ENCODE measurements around the gene C6orf62.
"Not testable (repeated sequence)": the region's sequence is repeated elsewhere in the genome, so short reads cannot be mapped to it uniquely, and the experiment has no call there.

The C6orf62 gene

DNA sequence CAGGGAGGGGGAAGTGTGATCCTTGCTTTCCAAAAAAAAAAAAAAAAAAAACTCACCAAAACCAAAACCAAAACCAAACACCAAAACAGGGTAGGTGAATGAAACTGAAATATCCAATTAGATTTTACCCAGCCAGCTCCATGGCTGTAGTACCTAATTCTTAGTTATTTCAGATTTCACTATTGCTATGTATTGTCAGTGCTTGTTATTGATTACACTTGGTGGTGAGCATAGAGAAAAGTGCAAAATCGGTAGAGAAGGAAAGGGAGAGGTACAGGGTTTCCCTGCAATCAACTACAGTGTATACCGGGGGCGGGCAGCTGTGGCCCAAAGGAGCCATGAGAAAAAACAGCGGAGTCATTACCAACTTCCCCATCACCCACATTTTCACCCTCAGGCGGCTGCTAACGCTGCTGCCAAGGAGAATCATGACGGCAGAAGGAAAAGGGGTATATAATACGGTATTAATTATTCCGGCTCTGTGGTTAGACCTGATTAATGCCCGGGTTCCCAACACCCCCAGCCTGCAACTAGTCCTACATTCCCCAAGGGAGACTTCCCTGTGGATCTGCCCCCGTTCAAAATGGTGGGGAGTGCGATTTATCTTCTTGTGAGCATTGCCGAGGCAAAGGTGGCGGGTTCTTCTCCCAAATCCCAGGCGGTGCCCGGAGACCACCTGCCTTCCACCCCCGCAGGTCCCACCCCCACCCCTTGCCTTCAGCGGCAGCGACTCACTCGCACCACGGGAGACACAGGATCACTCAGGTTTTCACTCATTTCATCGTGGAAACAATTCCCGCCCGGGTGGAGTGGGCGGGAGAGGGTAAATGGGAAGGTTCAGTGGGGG is at the start of gene C6orf62:
Gene C6orf62, minus strand, starts transcription at position 30 of the 847 bp plus-strand sequence. CDS start 486 bp downstream, outside the sequence.
- DNase-seq: peak in 14 of 56 donors; percentile 5 to 55 (median 18)

DNA sequence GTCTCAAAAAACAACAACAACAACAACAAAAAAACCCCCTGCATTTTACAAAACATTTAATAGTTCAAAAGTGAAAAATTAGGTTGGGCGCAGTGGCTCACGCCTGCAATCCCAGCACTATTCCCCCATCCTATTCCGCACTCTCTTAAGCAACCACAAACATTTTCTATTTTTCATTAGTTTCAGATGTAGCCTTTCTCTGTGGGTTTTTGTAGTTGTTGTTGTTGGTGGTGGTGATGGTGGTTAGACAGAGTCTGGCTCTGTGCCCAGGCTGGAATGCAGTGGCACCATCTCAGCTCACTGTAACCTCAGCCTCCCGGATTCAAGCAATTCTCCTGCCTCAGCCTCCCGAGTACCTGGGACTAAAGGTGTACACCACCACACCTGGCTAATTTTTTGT is 49.4 kb upstream of the C6orf62 start:
- no peak for DNase-seq

DNA sequence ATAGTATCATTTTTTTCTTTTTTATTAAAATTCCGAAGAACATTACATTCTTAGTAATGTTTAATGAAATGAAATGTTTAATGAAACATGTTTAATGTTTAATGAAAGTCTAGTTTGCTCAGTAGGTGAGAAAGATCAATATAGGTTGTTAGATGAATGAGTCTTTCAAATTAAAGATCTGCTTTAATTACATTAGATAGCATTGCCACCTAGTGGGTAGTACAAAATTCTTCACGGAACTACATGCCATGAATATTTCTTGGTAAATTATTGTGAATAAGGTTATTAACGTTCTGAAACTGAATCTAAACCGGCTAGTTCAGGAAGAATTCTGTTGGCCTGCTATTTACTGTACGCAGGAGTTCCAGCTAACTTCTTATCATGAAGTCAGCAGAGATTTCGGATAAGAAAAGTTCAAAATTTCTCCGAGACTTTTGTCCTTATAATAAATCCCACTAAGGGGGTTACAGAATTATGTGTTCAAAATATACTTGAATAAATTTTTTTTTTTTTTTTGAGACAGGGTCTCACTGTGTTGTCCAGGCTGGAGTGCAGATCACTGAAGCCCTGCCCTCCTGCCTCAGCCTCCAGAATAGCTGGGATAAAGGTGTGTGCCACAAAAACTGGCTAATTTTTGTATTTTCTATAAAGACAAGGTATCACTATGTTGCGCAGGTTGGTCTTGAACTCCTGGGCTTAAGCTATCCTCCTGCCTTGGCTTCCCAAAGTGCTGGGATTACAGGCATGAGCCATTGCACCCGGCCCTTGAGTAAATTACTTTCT is 47.9 kb upstream of the C6orf62 start:
- DNase-seq: no peak

GRCh38 chr6:24765968-24766367 is 47.0 kb upstream of the C6orf62 start:
- not testable (repeated sequence) for DNase-seq

- not testable (repeated sequence) for DNase-seq
Measured at GRCh38 chr6:24764833-24765828, 46.2 kb upstream of the C6orf62 start.

- DNase-seq: no peak
Measured at GRCh38 chr6:24763578-24763977, 44.6 kb upstream of the C6orf62 start.

DNA sequence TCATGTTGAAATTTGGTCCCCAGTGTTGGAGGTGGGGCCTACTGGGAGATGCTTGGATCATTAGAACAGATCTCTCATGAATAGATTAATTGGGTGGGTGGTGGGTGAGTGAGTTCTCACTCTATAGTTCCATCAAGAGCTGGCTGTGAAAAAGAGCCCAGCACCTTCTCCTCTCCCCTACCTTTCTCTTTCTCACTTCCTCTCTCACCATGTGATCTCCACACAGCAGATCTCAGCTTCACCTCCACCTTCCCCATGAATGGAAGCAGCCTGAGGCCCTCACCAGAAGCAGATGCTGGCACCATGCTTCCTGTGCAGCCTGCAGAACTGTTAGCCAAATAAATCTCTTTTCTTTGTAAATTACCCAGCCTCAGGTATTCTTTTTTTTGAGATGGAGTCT is 42.9 kb upstream of the C6orf62 start:
- no peak for DNase-seq

DNA sequence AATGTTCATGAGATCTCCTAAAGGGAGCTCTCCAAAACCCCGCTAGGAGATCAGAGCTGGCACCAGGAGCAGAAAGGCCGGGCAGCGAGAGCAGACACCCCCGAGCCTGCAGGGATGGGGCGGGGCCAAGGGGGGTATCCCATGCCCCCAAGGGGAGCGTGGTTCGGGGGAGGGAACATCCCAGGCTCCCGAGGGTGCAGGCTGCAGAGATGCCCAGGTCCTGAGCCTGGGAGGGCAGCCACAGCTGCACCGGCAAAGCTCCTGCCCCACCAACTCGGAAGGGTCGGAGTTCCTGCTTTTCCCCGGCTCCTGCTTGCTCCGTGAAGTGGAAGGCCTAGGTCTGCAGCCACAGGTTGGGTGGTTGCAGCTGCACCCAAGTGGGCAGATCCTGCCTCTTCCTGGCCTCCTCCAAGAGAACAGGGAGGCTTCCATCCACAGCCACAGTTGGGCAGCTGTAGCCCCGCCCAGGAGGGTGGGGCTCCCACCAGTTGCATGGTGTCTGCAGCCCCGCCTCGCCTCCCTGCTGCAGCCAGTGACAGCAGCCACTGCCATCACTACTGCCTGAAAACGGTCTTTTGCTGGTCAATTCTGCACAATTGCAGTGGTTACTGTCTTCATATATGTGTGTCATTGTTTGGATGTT is 42.4 kb upstream of the C6orf62 start:
- DNase-seq: no peak

DNA sequence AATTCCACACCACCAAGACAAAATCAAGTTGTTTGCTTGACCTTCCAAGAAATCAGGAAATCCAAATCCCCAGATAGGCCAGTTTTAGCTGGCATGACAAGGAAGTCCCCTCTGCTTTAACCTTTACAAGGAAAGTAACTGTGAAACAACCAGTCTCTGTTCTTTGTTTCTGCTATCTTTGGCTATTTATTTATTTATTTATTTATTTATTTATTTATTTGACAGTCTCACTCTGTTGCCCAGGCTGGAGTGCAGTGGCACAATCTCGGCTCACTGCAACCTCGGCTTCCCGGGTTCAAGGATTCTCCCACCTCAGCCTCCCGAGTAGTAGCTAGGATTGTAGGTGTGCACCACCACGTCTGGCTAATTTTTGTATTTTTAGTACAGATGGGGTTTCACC is 41.3 kb upstream of the C6orf62 start:
- no peak for DNase-seq

DNA sequence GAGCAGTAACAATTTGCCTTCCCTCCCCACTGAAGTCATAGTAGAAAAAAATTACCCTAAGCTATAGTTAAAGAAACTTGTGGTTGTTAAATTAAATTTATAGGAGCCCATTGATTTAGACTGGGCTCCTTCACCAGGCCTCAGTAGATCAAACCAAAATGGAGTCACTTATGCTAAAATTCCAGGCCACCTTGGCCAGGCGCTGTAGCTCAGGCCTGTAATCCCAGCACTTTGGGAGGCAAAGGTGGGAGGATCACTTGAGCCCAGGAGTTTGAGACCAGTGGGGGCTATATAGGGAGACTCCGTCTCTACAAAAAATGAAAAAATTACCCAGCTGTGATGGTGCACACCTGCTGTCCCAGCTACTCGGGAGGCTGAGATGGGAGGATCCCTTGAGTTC is 40.8 kb upstream of the C6orf62 start:
- DNase-seq: no peak

GRCh38 chr6:24757611-24758010 is 38.7 kb upstream of the C6orf62 start:
- no peak for DNase-seq

DNA sequence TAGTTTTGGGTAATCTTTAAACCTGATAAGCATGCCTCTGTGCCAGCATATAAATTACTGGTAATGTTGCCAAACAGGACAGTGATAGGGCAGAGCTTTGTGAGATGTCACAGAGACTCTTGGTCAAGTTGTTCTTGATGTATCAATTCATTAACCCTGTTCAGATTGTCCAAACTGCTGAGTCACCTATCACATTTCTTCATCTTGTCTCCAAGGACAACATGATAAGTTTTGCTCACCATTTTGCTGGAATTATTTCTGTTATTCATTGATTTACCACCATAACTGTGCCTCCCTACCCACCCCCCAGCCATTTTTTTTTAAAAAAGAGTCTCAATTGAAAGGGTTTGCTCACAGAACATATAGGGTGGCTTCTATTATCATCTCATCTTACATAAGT is 36.3 kb upstream of the C6orf62 start:
- DNase-seq: no peak

DNA sequence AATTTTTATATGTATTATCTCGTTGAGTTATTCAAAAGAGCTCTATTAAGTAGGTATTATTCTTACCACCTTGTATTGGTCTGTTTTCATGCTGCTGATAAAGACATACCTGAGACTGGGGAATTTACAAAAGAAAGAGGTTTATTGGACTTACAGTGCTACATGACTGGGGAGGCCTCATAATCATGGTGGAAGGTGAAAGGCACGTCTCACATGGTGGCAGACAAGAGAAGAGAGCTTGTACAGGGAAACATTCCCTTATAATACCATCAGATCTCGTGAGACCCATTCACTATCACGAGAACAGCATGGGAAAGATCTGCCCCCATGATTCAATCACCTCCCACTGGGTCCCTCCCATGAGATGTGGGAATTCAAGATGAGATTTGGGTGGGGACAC is 35.4 kb upstream of the C6orf62 start:
- not testable (repeated sequence) for DNase-seq

DNA sequence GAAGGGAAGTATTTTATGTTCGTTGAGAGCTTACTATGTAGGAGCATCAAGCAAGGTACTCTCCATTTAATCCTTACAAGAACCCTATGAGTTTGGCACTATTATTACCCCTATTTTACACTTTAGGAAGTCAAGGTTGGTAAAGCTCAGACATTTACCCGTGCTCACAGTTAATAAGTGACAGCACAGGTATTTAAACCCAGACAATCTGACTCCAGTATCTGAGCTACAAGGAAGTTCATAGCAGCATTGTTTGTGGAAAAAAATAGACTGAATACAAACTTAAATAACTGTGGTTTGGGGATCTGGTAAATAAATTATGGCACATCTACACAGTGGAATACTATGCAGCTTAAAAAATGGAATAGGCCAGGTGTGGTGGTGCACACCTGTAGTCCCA is 34.6 kb upstream of the C6orf62 start:
- no peak for DNase-seq

DNA sequence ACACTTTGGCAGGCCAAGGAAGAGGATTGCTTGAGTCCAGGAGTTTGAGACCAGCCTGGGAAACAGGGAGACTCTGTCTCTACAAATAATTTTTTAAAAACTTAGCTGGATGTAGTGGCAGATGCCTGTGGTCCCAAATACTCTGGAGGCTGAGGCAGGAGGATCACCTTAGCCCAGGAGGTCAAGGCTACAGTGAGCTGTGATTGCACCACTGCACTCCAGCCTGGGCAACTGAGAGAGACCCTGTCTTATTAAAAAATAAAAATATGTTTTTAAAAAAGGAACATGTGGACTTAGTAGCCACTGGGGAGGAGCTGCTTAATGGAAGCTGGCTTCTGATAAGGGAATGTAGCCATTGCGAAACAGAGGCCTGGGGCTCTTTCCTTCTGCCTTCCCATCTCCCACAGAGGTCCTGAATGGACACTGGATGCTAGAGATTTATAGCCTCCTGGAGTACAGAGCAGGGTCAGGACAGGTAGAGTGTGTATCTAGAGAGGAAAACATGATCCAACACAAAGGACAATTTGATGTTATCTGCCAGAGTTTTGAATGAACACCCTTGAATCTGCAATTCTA is 34.1 kb upstream of the C6orf62 start:
- no peak for DNase-seq

DNA sequence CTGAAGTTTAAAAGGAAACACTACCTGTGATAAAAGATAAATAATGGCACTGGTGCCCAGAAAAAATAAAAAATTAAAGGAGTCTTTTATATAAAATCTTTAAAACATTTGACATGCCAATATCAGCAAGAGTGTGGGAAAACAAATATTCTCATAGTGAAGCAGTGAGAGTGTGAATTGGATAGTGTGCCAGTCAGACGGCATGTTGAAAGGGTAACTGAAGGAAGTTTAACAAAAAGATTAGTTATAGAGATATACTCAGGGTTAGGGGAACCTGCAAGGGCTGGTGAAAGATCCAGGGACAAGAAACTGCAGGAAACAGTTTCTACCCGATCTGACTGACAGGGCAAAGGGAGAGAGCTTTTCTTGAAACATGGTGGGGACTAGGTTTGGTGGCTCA is 33.5 kb upstream of the C6orf62 start:
- DNase-seq: no peak

DNA sequence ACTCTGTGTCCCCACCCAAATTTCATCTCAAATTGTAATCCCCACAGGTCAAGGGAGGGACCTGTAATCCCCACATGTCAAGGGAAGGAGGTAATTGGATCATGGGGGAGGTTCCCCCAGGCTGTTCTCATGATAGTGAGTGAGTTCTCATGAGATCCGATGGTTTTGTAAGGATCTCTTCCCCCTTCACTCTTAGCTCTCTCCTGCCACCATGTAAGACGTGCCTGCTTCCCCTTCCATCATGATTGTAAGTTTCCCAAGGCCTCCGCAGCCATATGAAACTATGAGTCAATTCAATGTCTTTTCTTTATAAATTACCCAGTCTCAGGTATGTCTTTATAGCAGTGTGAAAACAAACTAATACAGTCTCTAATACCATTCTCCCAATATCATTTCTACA is 31.9 kb upstream of the C6orf62 start:
- DNase-seq: not testable (repeated sequence)

GRCh38 chr6:24749297-24749696 is 30.3 kb upstream of the C6orf62 start:
- no peak for DNase-seq

- peak in 5 of 56 donors; percentile 5 to 55 (median 22) for DNase-seq
Measured at GRCh38 chr6:24744911-24745310, 26.0 kb upstream of the C6orf62 start.

DNA sequence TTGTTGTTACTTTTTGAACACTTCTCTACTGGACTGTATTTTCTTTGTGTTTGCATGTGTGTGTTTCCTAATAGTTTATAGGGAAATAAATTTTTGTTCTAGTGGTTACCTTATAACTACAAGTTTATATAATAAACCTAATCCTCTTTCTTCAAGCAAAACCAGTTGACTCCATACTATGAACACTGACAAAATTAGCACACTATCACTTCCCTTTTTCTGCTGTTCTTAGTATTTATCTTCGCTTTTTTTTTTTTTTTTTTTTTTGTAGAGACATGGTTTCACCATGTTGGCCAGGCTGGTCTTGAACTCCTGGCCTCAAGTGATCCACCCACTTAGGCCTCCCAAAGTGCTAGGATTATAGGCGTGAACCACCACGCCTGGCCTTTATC is 25.0 kb upstream of the C6orf62 start:
- DNase-seq: no peak

Measured in amygdala (tissue), 56 donors.